HG03025 (cell line): ENCODE data around the gene SLC6A12.

ENCODE experiments used
- ATAC-seq: cut with Tn5 transposase; IDR thresholded peaks from one replicate; pipeline ENCODE4 v1.9.1; 2021; ENCODE audit warnings: mild to moderate bottlenecking, moderate library complexity; ENCODE audit not compliant: unreplicated experiment, low FRiP score

Gene SLC6A12

GRCh38 chr12:181921-182320, 32.0 kb downstream of the SLC6A12 start:
- ATAC-seq = no peak

- ATAC-seq = no peak
Observed at GRCh38 chr12:180445-180844, 33.5 kb downstream of the SLC6A12 start.

GRCh38 chr12:179885-180284, 34.1 kb downstream of the SLC6A12 start:
- no peak for ATAC-seq

GRCh38 chr12:179131-179884, 34.6 kb downstream of the SLC6A12 start:
- no peak for ATAC-seq

GRCh38 chr12:178829-179109, 35.2 kb downstream of the SLC6A12 start:
- no peak for ATAC-seq

- ATAC-seq = no peak
Observed at GRCh38 chr12:177980-178828, 35.8 kb downstream of the SLC6A12 start.

GRCh38 chr12:177336-177979, 36.5 kb downstream of the SLC6A12 start:
- ATAC-seq = no peak

GRCh38 chr12:176321-177181, 37.4 kb downstream of the SLC6A12 start:
- no peak for ATAC-seq

GRCh38 chr12:175759-176158, 38.2 kb downstream of the SLC6A12 start:
- ATAC-seq = no peak

- ATAC-seq = no peak
Observed at GRCh38 chr12:175250-175649, 38.7 kb downstream of the SLC6A12 start.

GRCh38 chr12:174596-174995, 39.4 kb downstream of the SLC6A12 start:
- ATAC-seq = no peak

- no peak for ATAC-seq
Observed at GRCh38 chr12:174124-174523, 39.8 kb downstream of the SLC6A12 start.

GRCh38 chr12:172732-173161, 41.2 kb downstream of the SLC6A12 start:
- no peak for ATAC-seq

- ATAC-seq = no peak
Observed at GRCh38 chr12:171743-172676, 41.9 kb downstream of the SLC6A12 start.

GRCh38 chr12:171276-171675, 42.7 kb downstream of the SLC6A12 start:
- no peak for ATAC-seq

GRCh38 chr12:170371-171225, 43.4 kb downstream of the SLC6A12 start:
- no peak for ATAC-seq

GRCh38 chr12:169528-170370, 44.2 kb downstream of the SLC6A12 start:
- no peak for ATAC-seq
